G401 (cell line): Measurements from ENCODE around the gene MROH7. TPM values are rescaled to one million over a fixed set of nuclear protein-coding genes. Genes with fewer than 3 reads are reported as not detected.

ENCODE experiments used
- DNase-seq: peaks from one replicate; pipeline ENCODE4 v3.0.0-alpha.2; 2015; ENCODE audit warnings: low spot score
- in situ Hi-C: cut with HindIII; loops from 2 replicates; pipeline ENCODE4 v1.10.0; 2016; ENCODE audit warnings: low sequenced_read_pairs, mixed read lengths
- total RNA-seq: library from RNA; depleted of rRNA; stranded (reverse); fragments of >200 nt; shearing (Covaris generic); gene quantifications from 2 replicates; pipeline ENCODE4 v1.2.3, GENCODE V29; 2014; rRNA removed

The MROH7 gene
- not detected in 2 replicates for total RNA-seq

- DNase-seq: no peak
- in situ Hi-C loops: no loop called here
Measured at GRCh38 chr1:54640863-54641836, at the start of gene MROH7. MROH7 (plus strand) TSS chr1:54641786; CDS start chr1:54652927, 11,141 bp downstream.

- in situ Hi-C loops: no loop called here
Measured at GRCh38 chr1:54593571-54594160, 47.9 kb upstream of the MROH7 start.

GRCh38 chr1:54594463-54594862 is 47.1 kb upstream of the MROH7 start:
- in situ Hi-C loops: no loop called here
- no peak for DNase-seq

More at GRCh38 chr1:54593571-54594160, 47.9 kb upstream of the MROH7 start:
- DNase-seq: no peak

- in situ Hi-C loops: no loop called here
- DNase-seq: no peak
Measured at GRCh38 chr1:54595956-54596498, 45.6 kb upstream of the MROH7 start.

- in situ Hi-C loops: no loop called here
- DNase-seq: no peak
Measured at GRCh38 chr1:54596756-54597155, 44.8 kb upstream of the MROH7 start.

- in situ Hi-C loops: no loop called here
- DNase-seq: no peak
Measured at GRCh38 chr1:54597455-54598030, 44.0 kb upstream of the MROH7 start.

GRCh38 chr1:54599211-54599823 is 42.3 kb upstream of the MROH7 start:
- in situ Hi-C loops: no loop called here
- DNase-seq: no peak

- in situ Hi-C loops: no loop called here
- no peak for DNase-seq
Measured at GRCh38 chr1:54600947-54601721, 40.5 kb upstream of the MROH7 start.

- in situ Hi-C loops: no loop called here
- no peak for DNase-seq
Measured at GRCh38 chr1:54601730-54602129, 39.9 kb upstream of the MROH7 start.

- no peak for DNase-seq
- in situ Hi-C loops: no loop called here
Measured at GRCh38 chr1:54602554-54602953, 39.0 kb upstream of the MROH7 start.

GRCh38 chr1:54603241-54603640 is 38.3 kb upstream of the MROH7 start:
- no peak for DNase-seq
- in situ Hi-C loops: no loop called here

- no peak for DNase-seq
- in situ Hi-C loops: no loop called here
Measured at GRCh38 chr1:54604051-54604450, 37.5 kb upstream of the MROH7 start.

- in situ Hi-C loops: no loop called here
- DNase-seq: no peak
Measured at GRCh38 chr1:54604572-54605370, 36.8 kb upstream of the MROH7 start.

- no peak for DNase-seq
- in situ Hi-C loops: no loop called here
Measured at GRCh38 chr1:54606096-54606989, 35.2 kb upstream of the MROH7 start.

GRCh38 chr1:54606990-54607325 is 34.6 kb upstream of the MROH7 start:
- in situ Hi-C loops: no loop called here
- no peak for DNase-seq

GRCh38 chr1:54607821-54608565 is 33.6 kb upstream of the MROH7 start:
- no peak for DNase-seq
- in situ Hi-C loops: no loop called here
